CD4-positive, CD25-positive, alpha-beta regulatory T cell (primary cell): ENCODE measurements around the gene KCNJ18. TPM values are rescaled to one million over a fixed set of nuclear protein-coding genes. Genes with fewer than 3 reads are reported as not detected.
"Not testable (repeated sequence)": the region's sequence is repeated elsewhere in the genome, so short reads cannot be mapped to it uniquely, and the experiment has no call there.

ENCODE experiments used
- ATAC-seq, 2 donors: fragments of 150-1000 bp; cut with Tn5 transposase; one replicate each; pipeline ENCODE4 v1.10.0; 2021; ENCODE audit warnings: low read depth in 2 of 2, moderate number of reproducible peaks in 2 of 2, moderate library complexity in 1 of 2
- DNase-seq, 3 donors: peaks; one replicate each; pipeline versions ENCODE4 v3.0.0 to v3.0.0-alpha.2; 2012 to 2022; ENCODE audit warnings: mixed read lengths in 1 of 3
- H3K27ac ChIP-seq: one replicate; pipeline ENCODE4 v1.7.0; 2013; ENCODE audit warnings: mild to moderate bottlenecking, low read length; ENCODE audit not compliant: insufficient read depth, poor library complexity, severe bottlenecking
- H3K27me3 ChIP-seq: one replicate; pipeline ENCODE4 v1.7.0; 2013; ENCODE audit warnings: low read length; ENCODE audit not compliant: control insufficient read depth, insufficient read depth
- H3K36me3 ChIP-seq: one replicate; pipeline ENCODE4 v1.7.0; 2013; ENCODE audit warnings: mild to moderate bottlenecking, low read length, moderate library complexity; ENCODE audit not compliant: control insufficient read depth, insufficient read depth
- H3K4me1 ChIP-seq: 2 replicates; pipeline ENCODE4 v1.7.0; 2013; ENCODE audit warnings: mild to moderate bottlenecking, low read length; ENCODE audit not compliant: insufficient read depth, control insufficient read depth, poor library complexity, severe bottlenecking
- H3K4me3 ChIP-seq: one replicate; pipeline ENCODE4 v1.7.0; 2013; ENCODE audit warnings: low read depth, mild to moderate bottlenecking, low read length, moderate library complexity
- H3K9me3 ChIP-seq, 2 experiments: 1 replicate in 1 of 2; 2 replicates in 1 of 2; pipeline ENCODE4 v1.7.0; 2013; ENCODE audit warnings: low read length in 2 of 2, mild to moderate bottlenecking in 1 of 2, moderate library complexity in 1 of 2; ENCODE audit not compliant: control insufficient read depth in 2 of 2
- H3K27ac Mint-ChIP-seq, 3 donors: one replicate each; pipeline ENCODE4 v1.8.0; 2020 to 2022; ENCODE audit warnings: mild to moderate bottlenecking in 3 of 3, mixed read lengths in 3 of 3, moderate library complexity in 2 of 3
- H3K27me3 Mint-ChIP-seq: one replicate; pipeline ENCODE4 v1.8.0; 2022; ENCODE audit warnings: mild to moderate bottlenecking, mixed read lengths
- H3K36me3 Mint-ChIP-seq: one replicate; pipeline ENCODE4 v1.8.0; 2020; ENCODE audit warnings: mixed read lengths
- H3K4me1 Mint-ChIP-seq, 4 donors: one replicate each; pipeline ENCODE4 v1.8.0; 2020 to 2022; ENCODE audit warnings: mixed read lengths in 4 of 4, mild to moderate bottlenecking in 1 of 4
- H3K4me3 Mint-ChIP-seq, 4 donors: one replicate each; pipeline ENCODE4 v1.8.0; 2020 to 2022; ENCODE audit warnings: mild to moderate bottlenecking in 4 of 4, mixed read lengths in 4 of 4, moderate library complexity in 3 of 4
- H3K9me3 Mint-ChIP-seq, 7 donors: one replicate each; pipeline ENCODE4 v1.8.0; 2020 to 2022; ENCODE audit warnings: mixed read lengths in 7 of 7, mild to moderate bottlenecking in 3 of 7, moderate library complexity in 2 of 7
- polyA plus RNA-seq, 4 donors: library from polyadenylated mRNA; unstranded; fragments of 300-500 nt; fragmentation: Illumina TruSeq; gene quantifications; one replicate each; pipeline ENCODE4 v1.2.3, GENCODE V29; 2021
- total RNA-seq: library from RNA; stranded (reverse); gene quantifications from one replicate; pipeline ENCODE4 v1.2.3, GENCODE V29; 2022

Gene KCNJ18
- total and polyA plus RNA-seq, 5 donors from 2014 or later, result not detected

GRCh38 chr17:21711182-21711581, 18.9 kb downstream of the KCNJ18 start:
- no peaks in the 10 kb centered on the region for H3K9me3 ChIP-seq
- H3K36me3 ChIP-seq, result no peaks in the 10 kb centered on the region
- ATAC-seq (no peak), DNase-seq (no peak)
- no peaks in the 10 kb centered on the region for H3K4me1 ChIP-seq
- H3K4me3 ChIP-seq, result no peak overlapping the region
- no peak overlapping the region for H3K4me3 Mint-ChIP-seq
- no peak overlapping the region for H3K27ac Mint-ChIP-seq
- H3K9me3 Mint-ChIP-seq, result peaks cover 0 to 4% (median 0%) of the 10 kb centered on the region in 7 donors
- H3K36me3 Mint-ChIP-seq, result no peaks in the 10 kb centered on the region
- H3K27ac ChIP-seq, result no peak overlapping the region
- no peaks in the 10 kb centered on the region for H3K4me1 Mint-ChIP-seq
- no peaks in the 10 kb centered on the region for H3K27me3 Mint-ChIP-seq
- H3K27me3 ChIP-seq, result no peaks in the 10 kb centered on the region

- H3K9me3 Mint-ChIP-seq, ATAC-seq, H3K9me3 ChIP-seq, H3K27ac Mint-ChIP-seq, DNase-seq, H3K27me3 Mint-ChIP-seq, H3K4me3 Mint-ChIP-seq, H3K36me3 ChIP-seq, H3K27ac ChIP-seq, H3K4me1 ChIP-seq, H3K27me3 ChIP-seq, H3K36me3 Mint-ChIP-seq, H3K4me1 Mint-ChIP-seq, H3K4me3 ChIP-seq: not testable (repeated sequence)
Measured at GRCh38 chr17:21713020-21713419, 20.7 kb downstream of the KCNJ18 start.

GRCh38 chr17:21713631-21714030, 21.3 kb downstream of the KCNJ18 start:
- H3K4me3 ChIP-seq, H3K27ac Mint-ChIP-seq, H3K36me3 ChIP-seq, DNase-seq, H3K9me3 ChIP-seq, ATAC-seq, H3K4me3 Mint-ChIP-seq, H3K27ac ChIP-seq, H3K27me3 Mint-ChIP-seq, H3K27me3 ChIP-seq, H3K36me3 Mint-ChIP-seq, H3K4me1 Mint-ChIP-seq, H3K4me1 ChIP-seq, H3K9me3 Mint-ChIP-seq: not testable (repeated sequence)

GRCh38 chr17:21714676-21715075, 22.4 kb downstream of the KCNJ18 start:
- H3K36me3 ChIP-seq, H3K27ac Mint-ChIP-seq, ATAC-seq, DNase-seq, H3K4me1 ChIP-seq, H3K4me3 Mint-ChIP-seq, H3K36me3 Mint-ChIP-seq, H3K9me3 ChIP-seq, H3K4me1 Mint-ChIP-seq, H3K27me3 Mint-ChIP-seq, H3K9me3 Mint-ChIP-seq, H3K27ac ChIP-seq, H3K27me3 ChIP-seq, H3K4me3 ChIP-seq: not testable (repeated sequence)

GRCh38 chr17:21715877-21716276, 23.6 kb downstream of the KCNJ18 start:
- not testable (repeated sequence) for H3K27ac ChIP-seq, ATAC-seq

GRCh38 chr17:21718971-21719370, 26.6 kb downstream of the KCNJ18 start:
- H3K4me3 Mint-ChIP-seq, H3K27me3 Mint-ChIP-seq, H3K36me3 ChIP-seq, H3K9me3 ChIP-seq, H3K4me1 ChIP-seq, DNase-seq, H3K4me3 ChIP-seq, H3K4me1 Mint-ChIP-seq, H3K27ac Mint-ChIP-seq, H3K27me3 ChIP-seq, H3K9me3 Mint-ChIP-seq, H3K27ac ChIP-seq, H3K36me3 Mint-ChIP-seq, ATAC-seq: not testable (repeated sequence)

More at GRCh38 chr17:21715877-21716276, 23.6 kb downstream of the KCNJ18 start:
- H3K9me3 Mint-ChIP-seq, H3K27me3 ChIP-seq, H3K4me3 ChIP-seq, H3K27me3 Mint-ChIP-seq, H3K9me3 ChIP-seq, H3K4me3 Mint-ChIP-seq, DNase-seq, H3K4me1 ChIP-seq, H3K4me1 Mint-ChIP-seq, H3K36me3 ChIP-seq, H3K27ac Mint-ChIP-seq, H3K36me3 Mint-ChIP-seq: not testable (repeated sequence)

GRCh38 chr17:21719511-21720226, 27.3 kb downstream of the KCNJ18 start:
- H3K36me3 Mint-ChIP-seq, H3K4me3 ChIP-seq, ATAC-seq, H3K27ac ChIP-seq, H3K4me3 Mint-ChIP-seq, DNase-seq, H3K36me3 ChIP-seq, H3K9me3 Mint-ChIP-seq, H3K27ac Mint-ChIP-seq, H3K9me3 ChIP-seq, H3K27me3 ChIP-seq, H3K4me1 Mint-ChIP-seq, H3K4me1 ChIP-seq, H3K27me3 Mint-ChIP-seq: not testable (repeated sequence)

- H3K27ac Mint-ChIP-seq, ATAC-seq, H3K27me3 Mint-ChIP-seq: not testable (repeated sequence)
Measured at GRCh38 chr17:21720566-21720965, 28.2 kb downstream of the KCNJ18 start.

More at GRCh38 chr17:21720566-21720965, 28.2 kb downstream of the KCNJ18 start:
- not testable (repeated sequence) for H3K36me3 Mint-ChIP-seq, H3K4me3 ChIP-seq, H3K36me3 ChIP-seq, H3K4me1 Mint-ChIP-seq, DNase-seq, H3K9me3 Mint-ChIP-seq, H3K4me3 Mint-ChIP-seq, H3K9me3 ChIP-seq, H3K27me3 ChIP-seq, H3K4me1 ChIP-seq, H3K27ac ChIP-seq
